ENCODE measurements around the gene TRAPPC3. TPM values are rescaled to one million over a fixed set of nuclear protein-coding genes. Genes with fewer than 3 reads are reported as not detected.

TRAPPC3 gene
- total and polyA plus RNA-seq, 4 donors = 37.3 to 83.9 (median 61.3) TPM

DNA sequence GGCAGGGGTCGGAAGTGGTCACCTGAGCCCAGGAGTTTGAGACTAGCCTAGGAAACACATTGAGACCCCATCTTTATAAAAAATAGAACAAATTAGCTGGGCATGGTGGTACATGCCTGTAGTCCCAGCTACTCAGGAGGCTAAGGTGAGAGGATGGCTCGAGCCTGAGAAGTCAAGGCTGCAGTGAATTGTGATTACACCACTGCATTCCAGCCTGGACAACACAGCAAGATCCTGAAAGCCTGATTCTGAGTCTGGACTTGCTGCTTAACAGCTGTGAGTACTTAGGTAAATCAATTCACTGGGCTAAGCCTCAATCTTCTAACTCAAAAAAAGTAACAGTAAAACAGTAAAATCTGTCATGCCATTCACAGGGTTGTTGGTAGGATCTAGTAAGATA lies 4.9 kb downstream of the TRAPPC3 start:
- H3K27ac ChIP-seq (ENCODE audit: low read depth in 1 of 2, low read length in 1 of 2) = peak overlapping the region in 1 of 2 donors; percentile 31
- TF ChIP-seq, protein P1, sequence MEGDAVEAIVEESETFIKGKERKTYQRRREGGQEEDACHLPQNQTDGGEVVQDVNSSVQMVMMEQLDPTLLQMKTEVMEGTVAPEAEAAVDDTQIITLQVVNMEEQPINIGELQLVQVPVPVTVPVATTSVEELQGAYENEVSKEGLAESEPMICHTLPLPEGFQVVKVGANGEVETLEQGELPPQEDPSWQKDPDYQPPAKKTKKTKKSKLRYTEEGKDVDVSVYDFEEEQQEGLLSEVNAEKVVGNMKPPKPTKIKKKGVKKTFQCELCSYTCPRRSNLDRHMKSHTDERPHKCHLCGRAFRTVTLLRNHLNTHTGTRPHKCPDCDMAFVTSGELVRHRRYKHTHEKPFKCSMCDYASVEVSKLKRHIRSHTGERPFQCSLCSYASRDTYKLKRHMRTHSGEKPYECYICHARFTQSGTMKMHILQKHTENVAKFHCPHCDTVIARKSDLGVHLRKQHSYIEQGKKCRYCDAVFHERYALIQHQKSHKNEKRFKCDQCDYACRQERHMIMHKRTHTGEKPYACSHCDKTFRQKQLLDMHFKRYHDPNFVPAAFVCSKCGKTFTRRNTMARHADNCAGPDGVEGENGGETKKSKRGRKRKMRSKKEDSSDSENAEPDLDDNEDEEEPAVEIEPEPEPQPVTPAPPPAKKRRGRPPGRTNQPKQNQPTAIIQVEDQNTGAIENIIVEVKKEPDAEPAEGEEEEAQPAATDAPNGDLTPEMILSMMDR (IDR thresholded peaks at IDR 0.05; ENCODE audit: control extremely low read depth, extremely low read depth) = no peak
- no peak for ATAC-seq (ENCODE audit: insufficient read depth, low FRiP score)
- H3K4me3 ChIP-seq = no peak overlapping the region
- DNase-seq = no peak
- H3K9me3 ChIP-seq (ENCODE audit: control insufficient read depth in 4 of 4, insufficient read depth in 3 of 4, low read length in 3 of 4) = no peaks in the 10 kb centered on the region
- no peaks in the 10 kb centered on the region for H3K27me3 ChIP-seq (ENCODE audit: control insufficient read depth in 3 of 3, insufficient read depth in 3 of 3, low read length in 2 of 3)
- no peak overlapping the region for H3K9ac ChIP-seq (ENCODE audit: insufficient read depth in 1 of 2, low read length in 2 of 2)
- peaks cover 0 to 8% (median 5%) of the 10 kb centered on the region in 5 donors for H3K4me1 ChIP-seq (ENCODE audit: control insufficient read depth in 5 of 5, insufficient read depth in 5 of 5, low read length in 5 of 5)
- 89 to 94% methylated on average over 2 of the region's 2 CpGs for WGBS, 2 donors
- H3K36me3 ChIP-seq (ENCODE audit: control insufficient read depth in 4 of 4, insufficient read depth in 4 of 4, low read length in 4 of 4) = peaks cover 0 to 2% (median under 1%) of the 10 kb centered on the region in 4 donors

DNA sequence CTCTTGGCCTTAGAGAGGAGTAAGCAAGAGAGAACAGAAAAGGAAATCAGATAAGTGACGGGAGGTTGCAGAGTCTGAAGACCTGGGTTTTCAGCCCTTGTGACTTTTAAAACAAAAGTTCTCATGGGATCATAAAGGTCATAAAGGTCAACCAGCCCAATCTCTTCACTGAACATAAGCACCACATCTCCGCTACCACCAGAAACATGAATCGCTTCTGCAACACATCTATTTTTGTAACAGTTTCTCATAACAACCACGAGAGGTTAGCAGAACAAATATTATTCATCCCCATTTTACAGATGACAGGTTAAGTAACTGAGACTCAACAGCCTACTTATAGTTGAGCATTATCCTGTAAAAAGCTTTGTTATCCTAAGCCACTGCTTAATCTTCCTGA lies 5.9 kb downstream of the TRAPPC3 start:
- peaks cover 0 to 5% (median 1%) of the 10 kb centered on the region in 4 donors for H3K36me3 ChIP-seq (ENCODE audit: control insufficient read depth in 4 of 4, insufficient read depth in 4 of 4, low read length in 4 of 4)
- no peaks in the 10 kb centered on the region for H3K27me3 ChIP-seq (ENCODE audit: control insufficient read depth in 3 of 3, insufficient read depth in 3 of 3, low read length in 2 of 3)
- no peaks in the 10 kb centered on the region for H3K9me3 ChIP-seq (ENCODE audit: control insufficient read depth in 4 of 4, insufficient read depth in 3 of 4, low read length in 3 of 4)
- no peak overlapping the region for H3K9ac ChIP-seq (ENCODE audit: insufficient read depth in 1 of 2, low read length in 2 of 2)
- ATAC-seq (ENCODE audit: insufficient read depth, low FRiP score) (no peak), DNase-seq (no peak)
- H3K4me3 ChIP-seq = no peak overlapping the region
- TF ChIP-seq, protein P1 (IDR thresholded peaks at IDR 0.05; ENCODE audit: control extremely low read depth, extremely low read depth) = no peak
- peaks cover 0 to 8% (median 1%) of the 10 kb centered on the region in 5 donors for H3K4me1 ChIP-seq (ENCODE audit: control insufficient read depth in 5 of 5, insufficient read depth in 5 of 5, low read length in 5 of 5)
- no peak overlapping the region for H3K27ac ChIP-seq (ENCODE audit: low read depth in 1 of 2, low read length in 1 of 2)
- 80 to 83% methylated on average over 4 of the region's 4 CpGs for WGBS, 2 donors

DNA sequence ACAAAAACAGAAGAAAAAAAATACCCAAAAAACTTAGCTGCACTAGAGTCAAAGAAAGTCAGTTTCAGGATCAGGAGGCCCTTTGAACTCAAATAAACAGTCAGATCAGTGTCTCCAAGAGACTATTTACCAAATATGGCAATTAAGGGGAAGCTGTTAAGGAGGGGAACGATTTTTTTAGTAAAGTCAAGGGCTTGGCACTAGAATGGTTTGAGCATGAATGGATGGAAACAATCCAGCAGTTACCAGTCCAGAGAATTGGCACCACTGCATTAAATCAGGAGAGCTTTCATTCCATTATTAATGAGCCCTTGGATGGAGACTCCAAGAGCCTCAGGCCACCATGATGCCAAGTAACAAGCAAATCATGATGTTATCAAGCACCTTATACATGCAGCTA lies 7.2 kb downstream of the TRAPPC3 start:
- peaks cover 0 to 14% (median 0%) of the 10 kb centered on the region in 5 donors for H3K4me1 ChIP-seq (ENCODE audit: control insufficient read depth in 5 of 5, insufficient read depth in 5 of 5, low read length in 5 of 5)
- no peak for DNase-seq
- peaks cover 0 to 12% (median 7%) of the 10 kb centered on the region in 4 donors for H3K36me3 ChIP-seq (ENCODE audit: control insufficient read depth in 4 of 4, insufficient read depth in 4 of 4, low read length in 4 of 4)
- no peaks in the 10 kb centered on the region for H3K27me3 ChIP-seq (ENCODE audit: control insufficient read depth in 3 of 3, insufficient read depth in 3 of 3, low read length in 2 of 3)
- no peak for ATAC-seq (ENCODE audit: insufficient read depth, low FRiP score)
- peak overlapping the region in 1 of 2 donors; percentile 6 for H3K27ac ChIP-seq (ENCODE audit: low read depth in 1 of 2, low read length in 1 of 2)
- TF ChIP-seq, protein P1 (IDR thresholded peaks at IDR 0.05; ENCODE audit: control extremely low read depth, extremely low read depth) = no peak
- no peak overlapping the region for H3K4me3 ChIP-seq
- 10 to 16% methylated on average over 1 of the region's 1 CpG for WGBS, 2 donors
- no peaks in the 10 kb centered on the region for H3K9me3 ChIP-seq (ENCODE audit: control insufficient read depth in 4 of 4, insufficient read depth in 3 of 4, low read length in 3 of 4)
- no peak overlapping the region for H3K9ac ChIP-seq (ENCODE audit: insufficient read depth in 1 of 2, low read length in 2 of 2)

DNA sequence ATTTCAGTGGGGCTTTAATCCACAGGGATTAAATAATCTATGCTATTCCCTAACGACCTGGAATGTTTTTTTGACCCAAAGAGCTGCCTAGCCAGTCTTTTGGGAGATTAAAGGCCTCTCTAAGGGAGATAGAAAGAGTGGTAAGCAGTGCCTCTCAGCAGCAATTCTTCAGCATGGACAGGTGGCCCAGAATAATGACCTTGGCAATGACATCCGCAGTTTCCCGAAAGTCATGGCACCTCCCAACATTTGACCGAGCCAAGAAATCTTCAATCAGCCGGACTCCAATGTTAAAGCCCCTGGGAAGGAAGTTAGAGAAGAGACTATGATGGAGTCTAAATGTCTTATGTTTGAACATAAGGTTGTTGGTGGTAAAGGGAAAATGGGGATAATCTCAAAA lies 9.8 kb downstream of the TRAPPC3 start:
- ATAC-seq (ENCODE audit: insufficient read depth, low FRiP score) (no peak), DNase-seq (no peak)
- H3K9me3 ChIP-seq (ENCODE audit: control insufficient read depth in 4 of 4, insufficient read depth in 3 of 4, low read length in 3 of 4) = no peaks in the 10 kb centered on the region
- peaks cover 0 to 39% (median 0%) of the 10 kb centered on the region in 5 donors for H3K4me1 ChIP-seq (ENCODE audit: control insufficient read depth in 5 of 5, insufficient read depth in 5 of 5, low read length in 5 of 5)
- no peaks in the 10 kb centered on the region for H3K27me3 ChIP-seq (ENCODE audit: control insufficient read depth in 3 of 3, insufficient read depth in 3 of 3, low read length in 2 of 3)
- H3K36me3 ChIP-seq (ENCODE audit: control insufficient read depth in 4 of 4, insufficient read depth in 4 of 4, low read length in 4 of 4) = peaks cover 0 to 18% (median 7%) of the 10 kb centered on the region in 4 donors
- TF ChIP-seq, protein P1 (IDR thresholded peaks at IDR 0.05; ENCODE audit: control extremely low read depth, extremely low read depth) = no peak
- no peak overlapping the region for H3K9ac ChIP-seq (ENCODE audit: insufficient read depth in 1 of 2, low read length in 2 of 2)
- WGBS, 2 donors = 87 to 94% methylated on average over 5 of the region's 5 CpGs
- no peak overlapping the region for H3K27ac ChIP-seq (ENCODE audit: low read depth in 1 of 2, low read length in 1 of 2)
- no peak overlapping the region for H3K4me3 ChIP-seq

All from lung (tissue), 12 donors.